ENCODE data around the gene SLC35B2. TPM values are rescaled to one million over a fixed set of nuclear protein-coding genes. Genes with fewer than 3 reads are reported as not detected.

Gene SLC35B2
- polyA plus RNA-seq, 3 donors = 51.7 to 59.3 (median 56.5) TPM

DNA sequence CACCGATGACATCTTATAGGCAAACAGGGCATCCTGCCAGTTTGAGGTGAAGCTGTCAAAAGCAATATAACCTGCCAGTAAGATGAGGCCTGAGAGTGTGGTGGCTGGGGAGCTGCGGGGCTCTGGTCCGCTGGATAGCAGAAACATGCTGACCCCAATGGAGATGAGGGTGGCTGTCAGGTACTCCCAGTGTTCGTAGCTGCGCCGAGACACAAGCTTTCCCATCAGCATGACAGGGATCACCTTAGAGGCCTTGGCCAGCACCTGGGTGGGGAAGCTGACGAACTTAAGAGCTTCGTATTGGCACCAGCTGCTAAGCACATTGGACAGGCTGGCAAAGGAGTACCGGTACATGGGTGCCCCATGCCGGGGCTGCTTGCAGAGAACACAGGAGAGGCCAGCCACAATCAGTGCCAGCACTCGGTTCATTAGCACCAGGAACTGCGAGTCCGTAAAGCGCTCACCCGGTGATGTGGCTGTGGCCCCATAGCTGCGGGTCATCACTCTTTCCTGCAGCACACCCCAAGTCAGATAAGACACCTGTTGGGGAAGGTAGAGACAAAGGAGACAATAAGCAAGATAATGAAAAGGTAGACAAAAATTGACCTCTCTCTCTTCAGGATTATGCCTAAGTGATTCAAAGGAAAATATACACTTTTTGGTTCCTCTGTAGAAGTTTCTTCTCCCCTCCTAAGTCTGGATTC, 2.1 kb downstream of the SLC35B2 start:
- no peak for DNase-seq (ENCODE audit: low read depth in 3 of 3, low spot score in 2 of 3)

- no peak for DNase-seq (ENCODE audit: low read depth in 3 of 3, low spot score in 2 of 3)
Measured at GRCh38 chr6:44254191-44255104, 2.9 kb downstream of the SLC35B2 start.

DNA sequence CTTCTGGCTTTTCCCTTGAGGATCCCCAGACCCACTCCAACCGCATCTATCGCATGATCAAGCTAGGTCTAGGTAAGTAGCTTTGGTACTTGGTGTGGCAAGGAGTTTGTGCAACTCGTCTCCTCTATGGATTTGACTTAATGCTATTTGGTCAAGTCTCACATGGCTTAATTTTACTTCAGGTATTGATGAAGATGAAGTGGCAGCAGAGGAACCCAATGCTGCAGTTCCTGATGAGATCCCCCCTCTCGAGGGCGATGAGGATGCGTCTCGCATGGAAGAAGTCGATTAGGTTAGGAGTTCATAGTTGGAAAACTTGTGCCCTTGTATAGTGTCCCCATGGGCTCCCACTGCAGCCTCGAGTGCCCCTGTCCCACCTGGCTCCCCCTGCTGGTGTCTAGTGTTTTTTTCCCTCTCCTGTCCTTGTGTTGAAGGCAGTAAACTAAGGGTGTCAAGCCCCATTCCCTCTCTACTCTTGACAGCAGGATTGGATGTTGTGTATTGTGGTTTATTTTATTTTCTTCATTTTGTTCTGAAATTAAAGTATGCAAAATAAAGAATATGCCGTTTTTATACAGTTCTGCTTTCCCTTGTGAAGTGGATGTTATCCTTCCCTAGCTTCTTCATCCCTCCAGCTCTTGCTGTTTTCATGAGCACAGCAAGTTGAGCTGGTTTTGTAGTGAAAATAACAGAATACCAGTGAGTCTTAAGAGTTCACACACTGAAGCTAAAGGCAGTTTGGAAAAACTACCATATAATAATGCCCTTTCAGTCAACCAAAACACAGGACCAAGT, 3.8 kb downstream of the SLC35B2 start:
- DNase-seq (ENCODE audit: low read depth in 3 of 3, low spot score in 2 of 3) = no peak

DNA sequence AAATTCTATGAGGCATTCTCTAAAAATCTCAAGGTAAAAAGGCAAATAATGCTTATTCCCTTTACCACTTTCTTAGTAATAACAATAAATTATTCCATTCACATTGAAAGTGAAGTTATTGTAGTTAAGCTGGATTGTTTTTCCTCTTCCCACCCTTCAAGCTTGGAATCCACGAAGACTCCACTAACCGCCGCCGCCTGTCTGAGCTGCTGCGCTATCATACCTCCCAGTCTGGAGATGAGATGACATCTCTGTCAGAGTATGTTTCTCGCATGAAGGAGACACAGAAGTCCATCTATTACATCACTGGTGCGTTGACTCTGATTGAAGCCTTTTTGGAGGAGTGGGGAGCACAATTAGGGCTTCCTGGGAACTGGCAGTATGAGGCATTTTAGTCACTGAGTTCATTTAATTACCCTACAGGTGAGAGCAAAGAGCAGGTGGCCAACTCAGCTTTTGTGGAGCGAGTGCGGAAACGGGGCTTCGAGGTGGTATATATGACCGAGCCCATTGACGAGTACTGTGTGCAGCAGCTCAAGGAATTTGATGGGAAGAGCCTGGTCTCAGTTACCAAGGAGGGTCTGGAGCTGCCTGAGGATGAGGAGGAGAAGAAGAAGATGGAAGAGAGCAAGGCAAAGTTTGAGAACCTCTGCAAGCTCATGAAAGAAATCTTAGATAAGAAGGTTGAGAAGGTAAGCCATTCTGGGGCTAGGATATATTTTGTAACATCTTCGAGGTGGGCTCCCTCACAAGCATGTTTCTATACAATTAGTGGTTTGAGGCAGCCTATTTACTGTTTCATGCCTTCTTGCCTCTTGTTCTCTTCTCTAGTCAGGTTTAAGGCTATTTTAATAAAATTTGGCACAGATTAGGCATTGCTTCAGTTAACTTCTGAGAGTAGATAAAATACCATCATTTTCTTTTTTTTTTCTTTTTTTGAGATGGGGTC, 5.5 kb downstream of the SLC35B2 start:
- no peak for DNase-seq (ENCODE audit: low read depth in 3 of 3, low spot score in 2 of 3)

GRCh38 chr6:44250718-44251123, 6.6 kb downstream of the SLC35B2 start:
- DNase-seq (ENCODE audit: low read depth in 3 of 3, low spot score in 2 of 3) = no peak

GRCh38 chr6:44250067-44250717, 7.1 kb downstream of the SLC35B2 start:
- DNase-seq (ENCODE audit: low read depth in 3 of 3, low spot score in 2 of 3) = no peak

DNA sequence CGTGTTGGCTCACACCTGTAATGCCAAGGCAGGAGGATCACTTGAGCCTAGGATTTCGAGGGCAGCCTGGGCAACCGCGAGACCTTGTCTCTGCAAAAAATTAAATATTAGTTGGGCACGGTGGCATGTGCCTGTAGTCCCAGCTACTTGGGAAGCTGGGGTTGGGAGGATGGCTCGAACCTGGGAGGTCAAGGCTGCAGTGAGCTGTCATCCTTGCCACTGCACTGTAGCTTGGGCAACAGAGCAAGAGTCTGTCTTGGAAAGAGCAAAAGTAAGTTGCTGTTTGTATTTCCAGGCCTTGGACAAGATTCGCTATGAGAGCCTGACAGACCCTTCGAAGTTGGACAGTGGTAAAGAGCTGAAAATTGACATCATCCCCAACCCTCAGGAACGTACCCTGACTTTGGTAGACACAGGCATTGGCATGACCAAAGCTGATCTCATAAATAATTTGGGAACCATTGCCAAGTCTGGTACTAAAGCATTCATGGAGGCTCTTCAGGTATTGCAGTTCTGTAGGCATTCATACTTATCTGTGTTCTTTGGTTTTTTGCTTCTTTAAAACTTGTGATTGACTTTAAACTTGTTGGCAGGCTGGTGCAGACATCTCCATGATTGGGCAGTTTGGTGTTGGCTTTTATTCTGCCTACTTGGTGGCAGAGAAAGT, 8.1 kb downstream of the SLC35B2 start:
- no peak for DNase-seq (ENCODE audit: low read depth in 3 of 3, low spot score in 2 of 3)

GRCh38 chr6:44248579-44248978, 8.7 kb downstream of the SLC35B2 start:
- no peak for DNase-seq (ENCODE audit: low read depth in 3 of 3, low spot score in 2 of 3)

- no peak for DNase-seq (ENCODE audit: low read depth in 3 of 3, low spot score in 2 of 3)
Measured at GRCh38 chr6:44247338-44248302, 9.7 kb downstream of the SLC35B2 start.

GRCh38 chr6:44246663-44247337, 10.5 kb downstream of the SLC35B2 start, which contains the start of gene HSP90AB1:
HSP90AB1 (plus strand) TSS chr6:44247101; CDS start chr6:44248630, 1,529 bp downstream.
- peak in 2 of 3 donors; percentile 92 to 94 for DNase-seq (ENCODE audit: low read depth in 3 of 3, low spot score in 2 of 3)

- DNase-seq (ENCODE audit: low read depth in 3 of 3, low spot score in 2 of 3) = peak in 1 of 3 donors; percentile 72
Measured at GRCh38 chr6:44245912-44246662, 11.2 kb downstream of the SLC35B2 start.

- DNase-seq (ENCODE audit: low read depth in 3 of 3, low spot score in 2 of 3) = no peak
Measured at GRCh38 chr6:44245391-44245911, 11.9 kb downstream of the SLC35B2 start.

DNA sequence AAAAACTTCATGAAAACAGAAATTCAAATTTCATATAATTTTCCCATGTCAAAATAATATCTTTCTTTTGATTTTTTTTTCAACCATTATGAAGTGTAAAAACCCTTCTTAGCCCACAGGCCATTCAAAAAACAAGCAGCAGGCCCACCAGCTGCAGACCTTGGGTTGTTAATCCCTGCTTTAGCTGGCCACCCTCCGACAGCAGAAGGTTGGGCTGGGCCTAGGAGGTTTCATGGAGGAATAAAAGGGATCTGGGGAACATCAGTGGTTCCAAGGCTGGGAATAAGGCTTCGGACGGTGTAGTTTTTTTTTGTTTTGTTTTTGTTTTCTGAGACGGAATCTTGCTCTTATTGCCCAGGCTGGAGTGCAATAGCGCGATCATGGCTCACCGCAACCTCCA, 14.0 kb downstream of the SLC35B2 start:
- no peak for DNase-seq (ENCODE audit: low read depth in 3 of 3, low spot score in 2 of 3)

DNA sequence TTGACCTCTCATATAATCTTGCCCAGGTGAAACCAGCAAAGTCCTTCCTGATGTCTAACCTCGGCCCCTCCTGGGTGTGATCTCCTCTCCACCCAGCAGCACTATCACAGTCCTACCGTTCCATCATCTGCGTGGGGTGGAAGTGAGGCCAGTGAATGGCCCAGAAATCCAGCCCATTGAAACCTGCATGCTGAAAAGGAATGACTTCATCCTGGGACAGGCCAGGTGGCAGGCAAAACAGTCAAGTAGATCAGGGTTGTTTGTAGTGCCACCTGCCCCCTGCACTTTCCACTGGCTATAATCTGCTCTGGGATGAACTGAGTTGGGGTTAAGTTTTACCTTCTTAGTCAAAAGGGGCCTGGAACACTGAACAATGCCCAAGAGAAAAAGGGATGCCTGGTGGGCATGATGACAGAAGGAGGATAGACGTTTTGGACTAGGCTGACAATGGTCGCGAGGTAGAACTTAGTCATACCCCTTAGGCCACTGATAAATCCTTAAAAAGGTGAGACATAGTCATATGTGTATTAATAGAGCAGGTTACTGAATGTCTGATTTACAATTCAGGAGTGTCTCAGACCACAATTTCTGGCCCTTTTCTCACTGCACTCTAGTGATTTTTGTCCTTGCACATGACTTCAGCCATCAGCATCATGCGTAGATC, 18.5 kb downstream of the SLC35B2 start:
- DNase-seq (ENCODE audit: low read depth in 3 of 3, low spot score in 2 of 3) = no peak

- no peak for DNase-seq (ENCODE audit: low read depth in 3 of 3, low spot score in 2 of 3)
Measured at GRCh38 chr6:44237813-44238433, 19.4 kb downstream of the SLC35B2 start.
